ENCODE data around the gene ATP9B. TPM values are rescaled to one million over a fixed set of nuclear protein-coding genes. Genes with fewer than 3 reads are reported as not detected.

Gene ATP9B
- total RNA-seq, 1 experiment from 2014 or later: 15.6 TPM

GRCh38 chr18:79272916-79273315, 203.7 kb downstream of the ATP9B start:
- TF ChIP-seq EZH2phosphoT487 (IDR thresholded peaks at IDR 0.05; ENCODE audit: borderline replicate concordance, low read length): no peak
- no peak for TF ChIP-seq CTCF (conservative IDR thresholded peaks at IDR 0.05; ENCODE audit: low read depth, low read length)
- TF ChIP-seq EZH2 (IDR thresholded peaks at IDR 0.05; ENCODE audit: low read length, unreplicated experiment): no peak
- Histone ChIP-seq H3F3A (ENCODE audit: low read length, unreplicated experiment) (no peaks in the 10 kb centered on the region), H4K20me1 (ENCODE audit: low read length) (no peaks in the 10 kb centered on the region), H3K36me3 (ENCODE audit: low read depth, low read length) (no peaks in the 10 kb centered on the region), H3K9me3 (ENCODE audit: low read length) (no peaks in the 10 kb centered on the region), H2AFZ (ENCODE audit: low read length) (no peak overlapping the region), H3K9ac (ENCODE audit: low read length) (no peak overlapping the region), H3K27me3 (ENCODE audit: low read length) (no peaks in the 10 kb centered on the region), H3K4me3 (ENCODE audit: low read length) (no peak overlapping the region), H3K4me1 (ENCODE audit: insufficient read depth, low read length) (no peaks in the 10 kb centered on the region), H3K4me2 (ENCODE audit: low read length) (no peak overlapping the region), H3K9me2 (replicated peaks; ENCODE audit: low read length) (no peaks in the 10 kb centered on the region), H3K27ac (ENCODE audit: low read length) (no peak overlapping the region), H3K79me2 (ENCODE audit: low read length) (no peaks in the 10 kb centered on the region)
- intact Hi-C loops (cut with micrococcal nuclease): no loop called here
- POLR2A ChIA-PET (ENCODE audit: unreplicated experiment): no interaction called here
- CTCF ChIA-PET: no interaction called here
- BruUV-seq (replicated peaks): no TSS peak
- DNase-seq (no peak), ATAC-seq (no peak)

DNA sequence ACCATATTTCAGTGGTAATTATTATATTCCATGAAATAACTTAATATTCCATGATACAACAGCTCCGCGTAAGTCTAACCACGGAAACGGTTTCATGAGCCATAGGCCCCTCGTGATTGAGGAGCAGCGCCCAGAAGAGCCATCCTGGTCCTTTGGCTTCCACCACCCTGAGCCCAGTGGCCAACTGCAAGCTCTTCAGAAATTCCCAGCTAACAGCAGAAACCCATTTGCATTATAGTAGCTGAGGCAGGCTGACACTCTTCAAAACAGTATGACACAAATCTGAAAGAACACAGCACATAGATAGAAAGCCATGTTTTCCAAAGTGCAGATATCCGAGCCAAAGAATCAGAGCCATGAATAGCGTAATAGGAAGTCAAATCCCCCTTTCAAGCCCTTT, 205.6 kb downstream of the ATP9B start:
- intact Hi-C loops (cut with micrococcal nuclease): loop anchor here (1.0 kb wide), 1 partner anchor 23 kb away; no protein-coding TSS in a partner anchor
- H2AFZ ChIP-seq (ENCODE audit: low read length): no peak overlapping the region
- no peaks in the 10 kb centered on the region for H3K36me3 ChIP-seq (ENCODE audit: low read depth, low read length)
- no peaks in the 10 kb centered on the region for H3K4me1 ChIP-seq (ENCODE audit: insufficient read depth, low read length)
- no peak overlapping the region for H3K9ac ChIP-seq (ENCODE audit: low read length)
- ATAC-seq (no peak), DNase-seq (no peak)
- ChIA-PET POLR2A (ENCODE audit: unreplicated experiment) (no interaction called here), CTCF (no interaction called here)
- no peak overlapping the region for H3K27ac ChIP-seq (ENCODE audit: low read length)
- no TSS peak for BruUV-seq (replicated peaks)
- H3K9me2 ChIP-seq (replicated peaks; ENCODE audit: low read length): no peaks in the 10 kb centered on the region
- H3K9me3 ChIP-seq (ENCODE audit: low read length): no peaks in the 10 kb centered on the region
- H3F3A ChIP-seq (ENCODE audit: low read length, unreplicated experiment): no peaks in the 10 kb centered on the region
- no peaks in the 10 kb centered on the region for H3K79me2 ChIP-seq (ENCODE audit: low read length)
- TF ChIP-seq CTCF (conservative IDR thresholded peaks at IDR 0.05; ENCODE audit: low read depth, low read length) (no peak), EZH2 (IDR thresholded peaks at IDR 0.05; ENCODE audit: low read length, unreplicated experiment) (no peak), EZH2phosphoT487 (IDR thresholded peaks at IDR 0.05; ENCODE audit: borderline replicate concordance, low read length) (no peak)
- H3K4me3 ChIP-seq (ENCODE audit: low read length): no peak overlapping the region
- H3K27me3 ChIP-seq (ENCODE audit: low read length): no peaks in the 10 kb centered on the region
- no peaks in the 10 kb centered on the region for H4K20me1 ChIP-seq (ENCODE audit: low read length)
- H3K4me2 ChIP-seq (ENCODE audit: low read length): no peak overlapping the region

DNA sequence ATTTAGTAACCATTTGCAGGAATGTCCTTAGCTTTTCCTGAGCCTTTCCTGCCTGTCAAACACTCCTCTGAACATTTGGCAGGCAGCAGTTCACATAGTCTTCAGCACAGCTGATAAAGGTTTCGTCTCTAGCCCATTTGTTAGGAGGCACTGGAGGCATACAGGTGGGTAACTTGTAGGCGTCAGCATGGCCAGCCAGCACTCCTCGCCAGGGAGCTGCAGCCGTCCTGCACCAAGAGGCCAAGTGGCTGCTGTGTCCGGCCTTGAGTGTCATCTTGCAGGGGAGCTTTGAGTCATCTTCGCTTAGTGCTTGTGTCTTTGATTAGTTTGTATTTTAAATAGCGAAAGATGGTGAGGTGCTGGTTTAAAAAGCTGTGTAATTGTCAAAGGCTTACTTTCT, 206.3 kb downstream of the ATP9B start:
- Histone ChIP-seq H3K79me2 (ENCODE audit: low read length) (no peaks in the 10 kb centered on the region), H4K20me1 (ENCODE audit: low read length) (no peaks in the 10 kb centered on the region), H3F3A (ENCODE audit: low read length, unreplicated experiment) (no peaks in the 10 kb centered on the region), H3K27me3 (ENCODE audit: low read length) (no peaks in the 10 kb centered on the region), H3K27ac (ENCODE audit: low read length) (no peak overlapping the region), H3K4me3 (ENCODE audit: low read length) (no peak overlapping the region), H3K9me3 (ENCODE audit: low read length) (no peaks in the 10 kb centered on the region), H3K4me1 (ENCODE audit: insufficient read depth, low read length) (no peaks in the 10 kb centered on the region), H2AFZ (ENCODE audit: low read length) (no peak overlapping the region), H3K9ac (ENCODE audit: low read length) (no peak overlapping the region), H3K9me2 (replicated peaks; ENCODE audit: low read length) (no peaks in the 10 kb centered on the region), H3K4me2 (ENCODE audit: low read length) (no peak overlapping the region), H3K36me3 (ENCODE audit: low read depth, low read length) (no peaks in the 10 kb centered on the region)
- ChIA-PET CTCF (no interaction called here), POLR2A (ENCODE audit: unreplicated experiment) (no interaction called here)
- DNase-seq (no peak), ATAC-seq (no peak)
- intact Hi-C loops (cut with micrococcal nuclease): loop anchor here (1.0 kb wide), 1 partner anchor 23 kb away; no protein-coding TSS in a partner anchor
- TF ChIP-seq CTCF (conservative IDR thresholded peaks at IDR 0.05; ENCODE audit: low read depth, low read length): no peak
- no peak for TF ChIP-seq EZH2phosphoT487 (IDR thresholded peaks at IDR 0.05; ENCODE audit: borderline replicate concordance, low read length)
- TF ChIP-seq EZH2 (IDR thresholded peaks at IDR 0.05; ENCODE audit: low read length, unreplicated experiment): no peak
- no TSS peak for BruUV-seq (replicated peaks)

Measured in PC-3 (cell line).